DOHH2 (cell line): ENCODE results near the gene HIC1.

Experiments
- CTCF ChIP-seq: fragments of 200-600 bp; sonication (generic); IDR thresholded peaks from one replicate; pipeline ENCODE4 v1.5.1; 2014; ENCODE audit warnings: antibody characterized with exemption, mild to moderate bottlenecking, low read depth, low read length; ENCODE audit not compliant: poor library complexity, severe bottlenecking
- EZH2phosphoT487 ChIP-seq: fragments of 200-600 bp; sonication (generic); IDR thresholded peaks from 2 replicates; pipeline ENCODE4 v1.6.1; 2017; ENCODE audit warnings: borderline replicate concordance, mild to moderate bottlenecking, antibody characterized with exemption, low read length, moderate library complexity, mixed read lengths

GRCh38 chr17:2016494-2016893 lies 38.4 kb upstream of the HIC1 start:
- TF ChIP-seq CTCF: no peak
- TF ChIP-seq EZH2phosphoT487: no peak
